ENCODE results near the gene JAK1. TPM values are rescaled to one million over a fixed set of nuclear protein-coding genes. Genes with fewer than 3 reads are reported as not detected.
"Not testable (repeated sequence)": the region's sequence is repeated elsewhere in the genome, so short reads cannot be mapped to it uniquely, and the experiment has no call there.

The JAK1 gene
- total RNA-seq, 1 donor from 2014 or later = 110 TPM

GRCh38 chr1:64829411-64830029 lies 136.8 kb downstream of the JAK1 start:
- TF ChIP-seq, protein P1, sequence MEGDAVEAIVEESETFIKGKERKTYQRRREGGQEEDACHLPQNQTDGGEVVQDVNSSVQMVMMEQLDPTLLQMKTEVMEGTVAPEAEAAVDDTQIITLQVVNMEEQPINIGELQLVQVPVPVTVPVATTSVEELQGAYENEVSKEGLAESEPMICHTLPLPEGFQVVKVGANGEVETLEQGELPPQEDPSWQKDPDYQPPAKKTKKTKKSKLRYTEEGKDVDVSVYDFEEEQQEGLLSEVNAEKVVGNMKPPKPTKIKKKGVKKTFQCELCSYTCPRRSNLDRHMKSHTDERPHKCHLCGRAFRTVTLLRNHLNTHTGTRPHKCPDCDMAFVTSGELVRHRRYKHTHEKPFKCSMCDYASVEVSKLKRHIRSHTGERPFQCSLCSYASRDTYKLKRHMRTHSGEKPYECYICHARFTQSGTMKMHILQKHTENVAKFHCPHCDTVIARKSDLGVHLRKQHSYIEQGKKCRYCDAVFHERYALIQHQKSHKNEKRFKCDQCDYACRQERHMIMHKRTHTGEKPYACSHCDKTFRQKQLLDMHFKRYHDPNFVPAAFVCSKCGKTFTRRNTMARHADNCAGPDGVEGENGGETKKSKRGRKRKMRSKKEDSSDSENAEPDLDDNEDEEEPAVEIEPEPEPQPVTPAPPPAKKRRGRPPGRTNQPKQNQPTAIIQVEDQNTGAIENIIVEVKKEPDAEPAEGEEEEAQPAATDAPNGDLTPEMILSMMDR (conservative IDR thresholded peaks at IDR 0.05; ENCODE audit: low read depth, low read length) = no peak
- no peak for DNase-seq (ENCODE audit: low read depth)
- H3K4me3 ChIP-seq (ENCODE audit: low read depth, low read length) = no peak overlapping the region

DNA sequence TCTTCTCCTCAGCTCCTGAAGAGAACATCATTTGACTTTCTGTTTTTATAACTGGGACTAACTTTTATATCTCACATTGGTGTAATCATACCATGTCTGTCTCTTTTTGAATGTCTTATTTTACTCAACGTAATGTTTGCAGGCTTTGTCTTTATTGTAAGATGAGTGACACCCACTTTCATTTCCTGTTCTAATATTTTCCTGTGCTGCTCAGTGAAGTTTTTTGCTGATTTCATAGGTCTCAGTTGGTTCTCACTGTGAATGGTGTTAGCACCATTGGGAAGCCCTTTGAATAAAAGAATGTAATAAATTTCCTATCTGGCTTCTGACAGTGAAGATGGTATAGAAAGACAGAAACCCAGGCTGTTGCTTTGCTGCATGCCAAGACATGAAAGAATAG lies 137.5 kb downstream of the JAK1 start:
- DNase-seq (ENCODE audit: low read depth) = no peak
- no peak overlapping the region for H3K4me3 ChIP-seq (ENCODE audit: low read depth, low read length)
- TF ChIP-seq, protein P1 (conservative IDR thresholded peaks at IDR 0.05; ENCODE audit: low read depth, low read length) = no peak

DNA sequence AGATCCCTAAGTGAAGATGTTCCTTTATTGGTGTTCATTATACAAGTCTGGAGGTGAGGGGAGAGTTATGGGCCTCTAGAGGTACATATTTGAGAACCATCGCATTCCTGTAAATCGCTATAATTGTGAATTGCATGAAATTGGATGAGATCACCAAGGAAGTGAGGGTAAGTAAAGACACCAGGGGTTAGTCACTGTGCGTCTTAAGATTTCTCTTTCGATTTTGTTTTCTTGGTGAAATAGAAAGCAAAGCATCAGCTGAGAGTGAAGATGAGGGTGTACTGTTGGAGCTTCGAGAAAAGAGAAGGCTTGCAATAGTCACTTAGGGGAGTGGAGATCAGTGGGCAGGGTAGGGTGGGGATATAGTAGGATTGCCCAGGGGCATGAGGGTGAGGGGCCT lies 139.4 kb downstream of the JAK1 start:
- TF ChIP-seq, protein P1 (conservative IDR thresholded peaks at IDR 0.05; ENCODE audit: low read depth, low read length) = no peak
- DNase-seq (ENCODE audit: low read depth) = no peak
- H3K4me3 ChIP-seq (ENCODE audit: low read depth, low read length) = no peak overlapping the region

DNA sequence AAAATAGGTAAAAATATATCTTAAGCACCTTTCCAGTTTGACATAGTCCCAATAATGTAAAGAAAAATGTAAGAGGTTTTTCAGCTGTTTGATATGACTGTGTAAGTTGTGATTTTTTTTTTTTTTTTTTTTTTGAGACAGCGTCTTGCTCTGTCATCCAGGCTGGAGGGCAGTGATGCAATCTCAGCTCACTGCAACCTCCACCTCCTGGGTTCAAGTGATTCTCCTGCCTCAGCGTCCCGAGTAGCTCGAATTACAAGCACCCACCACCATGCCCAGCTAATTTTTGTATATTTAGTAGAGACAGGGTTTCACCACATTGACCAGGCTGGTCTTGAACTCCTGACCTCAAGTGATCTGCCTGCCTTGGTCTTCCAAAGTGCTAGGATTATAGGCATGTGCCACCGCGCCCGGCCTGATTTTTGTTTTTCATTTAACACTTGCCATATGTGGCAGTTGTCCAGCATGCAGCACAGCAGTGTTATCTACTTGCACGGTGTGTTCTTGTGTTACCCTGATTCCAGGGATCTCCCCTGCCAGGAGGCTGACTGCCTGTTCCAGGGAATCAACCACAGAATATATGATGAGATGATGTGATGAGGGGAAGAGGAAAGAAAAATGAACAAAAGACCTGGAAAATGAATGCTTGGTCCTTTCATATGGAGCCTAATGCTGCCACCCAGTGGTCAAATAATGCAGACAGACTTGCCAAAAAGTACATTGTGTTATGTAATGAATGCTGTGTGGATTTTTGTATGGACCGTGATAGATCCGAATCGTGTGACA lies 142.5 kb downstream of the JAK1 start:
- H3K4me3 ChIP-seq (ENCODE audit: low read depth, low read length) = no peak overlapping the region
- TF ChIP-seq, protein P1 (conservative IDR thresholded peaks at IDR 0.05; ENCODE audit: low read depth, low read length) = peak; percentile 82
- peak; percentile 12 for DNase-seq (ENCODE audit: low read depth)

- TF ChIP-seq, protein P1 (conservative IDR thresholded peaks at IDR 0.05; ENCODE audit: low read depth, low read length) = no peak
- DNase-seq (ENCODE audit: low read depth) = no peak
- H3K4me3 ChIP-seq (ENCODE audit: low read depth, low read length) = no peak overlapping the region
Observed at GRCh38 chr1:64822621-64823020, 143.7 kb downstream of the JAK1 start.

DNA sequence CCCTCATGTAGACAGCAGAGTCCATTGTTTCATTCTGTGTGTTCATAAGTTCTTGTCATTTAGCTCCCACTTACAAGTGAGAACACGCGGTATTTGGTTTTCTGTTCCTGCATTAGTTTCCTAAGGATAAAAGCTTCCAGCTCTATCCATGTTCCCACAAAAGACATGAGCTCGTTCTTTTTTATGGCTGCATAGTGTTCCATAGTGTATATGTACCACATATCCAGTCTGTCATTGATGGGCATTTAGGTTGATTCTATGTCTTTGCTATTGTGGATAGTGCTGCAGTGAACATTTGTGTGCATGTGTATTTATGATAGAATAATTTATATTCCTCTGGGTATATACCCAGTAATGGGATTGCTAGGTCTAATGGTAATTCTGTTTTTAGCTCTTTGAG lies 145.8 kb downstream of the JAK1 start:
- not testable (repeated sequence) for DNase-seq (ENCODE audit: low read depth); H3K4me3 ChIP-seq (ENCODE audit: low read depth, low read length)

GRCh38 chr1:64817364-64817763 lies 149.0 kb downstream of the JAK1 start:
- not testable (repeated sequence) for H3K4me3 ChIP-seq (ENCODE audit: low read depth, low read length); DNase-seq (ENCODE audit: low read depth)

DNA sequence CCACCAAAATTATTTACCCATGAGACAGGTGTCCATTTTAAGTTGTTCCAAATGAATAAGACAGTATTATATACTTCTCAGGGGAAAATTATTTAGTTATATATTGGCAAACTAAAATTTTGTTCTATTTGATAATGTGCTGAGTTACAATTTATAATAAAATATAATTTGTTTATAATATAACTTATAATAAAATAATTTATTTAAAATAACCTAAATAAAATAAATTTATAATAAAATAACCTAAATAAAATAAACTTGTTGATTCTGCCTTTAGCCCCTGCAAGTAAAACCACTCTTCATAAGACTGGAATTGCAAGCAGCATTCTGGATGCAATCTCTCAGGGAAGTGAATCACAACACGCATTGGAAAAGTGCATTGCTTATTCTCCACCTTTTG lies 151.9 kb downstream of the JAK1 start:
- TF ChIP-seq, protein P1 (conservative IDR thresholded peaks at IDR 0.05; ENCODE audit: low read depth, low read length) = no peak
- DNase-seq (ENCODE audit: low read depth) = no peak
- H3K4me3 ChIP-seq (ENCODE audit: low read depth, low read length) = no peak overlapping the region

All from epithelial cell of proximal tubule (primary cell).